Measurements from ENCODE around the gene RFX5.

Gene RFX5

GRCh38 chr1:151386002-151386401, 39.0 kb upstream of the RFX5 start:
- Histone ChIP-seq H3K27ac (ENCODE audit: low read depth, low read length) (no peak overlapping the region), H3F3A (ENCODE audit: control insufficient read depth, insufficient read depth) (no peaks in the 10 kb centered on the region)

GRCh38 chr1:151384584-151384983, 37.5 kb upstream of the RFX5 start:
- Histone ChIP-seq H3K4me2 (ENCODE audit: low read length) (no peak overlapping the region), H3K79me2 (ENCODE audit: control insufficient read depth, low read length) (no peaks in the 10 kb centered on the region), H3K9me3 (ENCODE audit: control insufficient read depth, insufficient read depth, low read length) (no peaks in the 10 kb centered on the region), H3K36me3 (ENCODE audit: control insufficient read depth, low read length) (no peaks in the 10 kb centered on the region), H3F3A (ENCODE audit: control insufficient read depth, insufficient read depth) (no peaks in the 10 kb centered on the region), H3K4me1 (ENCODE audit: control insufficient read depth, low read length) (no peaks in the 10 kb centered on the region), H3K4me3 (ENCODE audit: low read length) (no peak overlapping the region), H3K27ac (ENCODE audit: low read depth, low read length) (no peak overlapping the region), H3K9me2 (replicated peaks; ENCODE audit: control insufficient read depth, low read length) (no peaks in the 10 kb centered on the region), H4K20me1 (ENCODE audit: control insufficient read depth, insufficient read depth, low read depth, low read length) (no peaks in the 10 kb centered on the region), H3K27me3 (ENCODE audit: control insufficient read depth, low read length) (no peaks in the 10 kb centered on the region)
- TF ChIP-seq CTCF (IDR thresholded peaks at IDR 0.05; ENCODE audit: low read depth, low read length, poor library complexity, severe bottlenecking) (no peak), EZH2phosphoT487 (IDR thresholded peaks at IDR 0.05; ENCODE audit: borderline replicate concordance, low read length) (no peak)

More at GRCh38 chr1:151386002-151386401, 39.0 kb upstream of the RFX5 start:
- no peaks in the 10 kb centered on the region for H4K20me1 ChIP-seq (ENCODE audit: control insufficient read depth, insufficient read depth, low read depth, low read length)
- no peaks in the 10 kb centered on the region for H3K4me1 ChIP-seq (ENCODE audit: control insufficient read depth, low read length)
- H3K79me2 ChIP-seq (ENCODE audit: control insufficient read depth, low read length), result no peaks in the 10 kb centered on the region
- no peak overlapping the region for H3K4me2 ChIP-seq (ENCODE audit: low read length)
- H3K4me3 ChIP-seq (ENCODE audit: low read length), result no peak overlapping the region
- H3K9me2 ChIP-seq (replicated peaks; ENCODE audit: control insufficient read depth, low read length), result no peaks in the 10 kb centered on the region
- H3K27me3 ChIP-seq (ENCODE audit: control insufficient read depth, low read length), result no peaks in the 10 kb centered on the region
- no peaks in the 10 kb centered on the region for H3K36me3 ChIP-seq (ENCODE audit: control insufficient read depth, low read length)
- TF ChIP-seq EZH2phosphoT487 (IDR thresholded peaks at IDR 0.05; ENCODE audit: borderline replicate concordance, low read length), result no peak
- TF ChIP-seq CTCF (IDR thresholded peaks at IDR 0.05; ENCODE audit: low read depth, low read length, poor library complexity, severe bottlenecking), result no peak
- H3K9me3 ChIP-seq (ENCODE audit: control insufficient read depth, insufficient read depth, low read length), result no peaks in the 10 kb centered on the region

- no peak overlapping the region for H3K27ac ChIP-seq (ENCODE audit: low read depth, low read length)
- no peak overlapping the region for H3K4me3 ChIP-seq (ENCODE audit: low read length)
- peaks cover 3% of the 10 kb centered on the region; the same call in 1 of the 2 replicates for H3K27me3 ChIP-seq (ENCODE audit: control insufficient read depth, low read length)
- no peak overlapping the region for H3K4me2 ChIP-seq (ENCODE audit: low read length)
- no peaks in the 10 kb centered on the region for H4K20me1 ChIP-seq (ENCODE audit: control insufficient read depth, insufficient read depth, low read depth, low read length)
- no peaks in the 10 kb centered on the region for H3K4me1 ChIP-seq (ENCODE audit: control insufficient read depth, low read length)
- no peaks in the 10 kb centered on the region for H3K9me3 ChIP-seq (ENCODE audit: control insufficient read depth, insufficient read depth, low read length)
- TF ChIP-seq CTCF (IDR thresholded peaks at IDR 0.05; ENCODE audit: low read depth, low read length, poor library complexity, severe bottlenecking) (no peak), EZH2phosphoT487 (IDR thresholded peaks at IDR 0.05; ENCODE audit: borderline replicate concordance, low read length) (no peak)
- no peaks in the 10 kb centered on the region for H3F3A ChIP-seq (ENCODE audit: control insufficient read depth, insufficient read depth)
- H3K36me3 ChIP-seq (ENCODE audit: control insufficient read depth, low read length), result no peaks in the 10 kb centered on the region
- H3K79me2 ChIP-seq (ENCODE audit: control insufficient read depth, low read length), result no peaks in the 10 kb centered on the region
- no peaks in the 10 kb centered on the region for H3K9me2 ChIP-seq (replicated peaks; ENCODE audit: control insufficient read depth, low read length)
Observed at GRCh38 chr1:151377150-151377884, 30.3 kb upstream of the RFX5 start.
